GM11168 (cell line): Measurements from ENCODE around the gene MEDAG.

ENCODE experiments used
- in situ Hi-C: fragments of 300-500 bp; cut with MboI; formaldehyde crosslinking; loops from one replicate; pipeline ENCODE4 v1.12.0; 2022; ENCODE audit warnings: low sequenced_read_pairs; ENCODE audit not compliant: unreplicated experiment

Gene MEDAG

GRCh38 chr13:30934381-30934780, 28.3 kb downstream of the MEDAG start:
- in situ Hi-C loops = no loop called here

- in situ Hi-C loops = no loop called here
Measured at GRCh38 chr13:30934803-30935202, 28.7 kb downstream of the MEDAG start.

- in situ Hi-C loops = no loop called here
Measured at GRCh38 chr13:30936971-30937370, 30.9 kb downstream of the MEDAG start.

GRCh38 chr13:30943881-30944280, 37.8 kb downstream of the MEDAG start:
- in situ Hi-C loops = no loop called here

- in situ Hi-C loops = no loop called here
Measured at GRCh38 chr13:30957258-30957943, 51.3 kb downstream of the MEDAG start.

GRCh38 chr13:30959678-30960077, 53.6 kb downstream of the MEDAG start:
- in situ Hi-C loops = no loop called here

- in situ Hi-C loops = no loop called here
Measured at GRCh38 chr13:30963791-30964190, 57.7 kb downstream of the MEDAG start.

- in situ Hi-C loops = no loop called here
Measured at GRCh38 chr13:30965380-30965779, 59.3 kb downstream of the MEDAG start.

GRCh38 chr13:30966101-30966500, 60.0 kb downstream of the MEDAG start:
- in situ Hi-C loops = no loop called here

- in situ Hi-C loops = no loop called here
Measured at GRCh38 chr13:30968846-30969245, 62.8 kb downstream of the MEDAG start.

- in situ Hi-C loops = no loop called here
Measured at GRCh38 chr13:30971575-30971974, 65.5 kb downstream of the MEDAG start.

GRCh38 chr13:30972888-30973377, 66.9 kb downstream of the MEDAG start:
- in situ Hi-C loops = no loop called here

GRCh38 chr13:30974350-30974749, 68.3 kb downstream of the MEDAG start:
- in situ Hi-C loops = no loop called here
